ENCODE results near the gene ZNF185.

Gene ZNF185

GRCh38 chrX:152928761-152929400, 31.0 kb downstream of the ZNF185 start:
- TF ChIP-seq CTCF (IDR thresholded peaks at IDR 0.05) = no peak
- Mint-ChIP-seq H3K27me3 (ENCODE audit: low read depth, poor library complexity) (no peaks in the 10 kb centered on the region), H3K4me1 (peaks cover 35% of the 10 kb centered on the region), H3K27ac (no peak overlapping the region), H3K36me3 (ENCODE audit: low read depth) (peaks cover 6% of the 10 kb centered on the region), H3K4me3 (no peak overlapping the region), H3K9me3 (peaks cover 57% of the 10 kb centered on the region)
- DNase-seq = no peak

GRCh38 chrX:152929898-152930297, 32.0 kb downstream of the ZNF185 start:
- Mint-ChIP-seq H3K27ac (no peak overlapping the region), H3K9me3 (peaks cover 59% of the 10 kb centered on the region), H3K36me3 (ENCODE audit: low read depth) (peaks cover 6% of the 10 kb centered on the region), H3K27me3 (ENCODE audit: low read depth, poor library complexity) (no peaks in the 10 kb centered on the region), H3K4me1 (peaks cover 35% of the 10 kb centered on the region), H3K4me3 (no peak overlapping the region)
- no peak for TF ChIP-seq CTCF (IDR thresholded peaks at IDR 0.05)
- DNase-seq = no peak

- Mint-ChIP-seq H3K4me3 (no peak overlapping the region), H3K4me1 (peaks cover 35% of the 10 kb centered on the region), H3K27me3 (ENCODE audit: low read depth, poor library complexity) (no peaks in the 10 kb centered on the region), H3K36me3 (ENCODE audit: low read depth) (peaks cover 6% of the 10 kb centered on the region), H3K27ac (no peak overlapping the region), H3K9me3 (peaks cover 59% of the 10 kb centered on the region)
- no peak for DNase-seq
- TF ChIP-seq CTCF (IDR thresholded peaks at IDR 0.05) = no peak
Measured at GRCh38 chrX:152930516-152930915, 32.6 kb downstream of the ZNF185 start.

- Mint-ChIP-seq H3K27me3 (ENCODE audit: low read depth, poor library complexity) (peaks cover 3% of the 10 kb centered on the region), H3K27ac (no peak overlapping the region), H3K4me3 (no peak overlapping the region), H3K36me3 (ENCODE audit: low read depth) (peaks cover 6% of the 10 kb centered on the region), H3K4me1 (peaks cover 21% of the 10 kb centered on the region), H3K9me3 (peaks cover 58% of the 10 kb centered on the region)
- TF ChIP-seq CTCF (IDR thresholded peaks at IDR 0.05) = no peak
- DNase-seq = no peak
Measured at GRCh38 chrX:152932144-152932543, 34.3 kb downstream of the ZNF185 start.

- Mint-ChIP-seq H3K4me1 (peaks cover 16% of the 10 kb centered on the region), H3K27me3 (ENCODE audit: low read depth, poor library complexity) (peaks cover 3% of the 10 kb centered on the region), H3K27ac (no peak overlapping the region), H3K36me3 (ENCODE audit: low read depth) (peaks cover 6% of the 10 kb centered on the region), H3K9me3 (peaks cover 58% of the 10 kb centered on the region), H3K4me3 (no peak overlapping the region)
- TF ChIP-seq CTCF (IDR thresholded peaks at IDR 0.05) = no peak
- no peak for DNase-seq
Measured at GRCh38 chrX:152932598-152933175, 34.8 kb downstream of the ZNF185 start.

- DNase-seq = no peak
- Mint-ChIP-seq H3K9me3 (peaks cover 60% of the 10 kb centered on the region), H3K36me3 (ENCODE audit: low read depth) (peaks cover 6% of the 10 kb centered on the region), H3K27ac (no peak overlapping the region), H3K4me3 (no peak overlapping the region), H3K27me3 (ENCODE audit: low read depth, poor library complexity) (peaks cover 6% of the 10 kb centered on the region), H3K4me1 (peaks cover 7% of the 10 kb centered on the region)
- TF ChIP-seq CTCF (IDR thresholded peaks at IDR 0.05) = no peak
Measured at GRCh38 chrX:152936306-152936705, 38.4 kb downstream of the ZNF185 start.

Measured in nephron progenitor cell (in vitro differentiated cells).